CD4-positive, alpha-beta T cell treated with Interleukin-15 for 1 hour (primary cell): ENCODE measurements around the gene ADNP2.

Experiments used
- DNase-seq: peaks from one replicate; pipeline ENCODE4 v3.0.0-alpha.2; 2020

Gene ADNP2

GRCh38 chr18:80108121-80108536 is 933 bp upstream of the ADNP2 start:
- DNase-seq, result no peak

GRCh38 chr18:80109676-80110078 is 615 bp downstream of the ADNP2 start:
- DNase-seq, result no peak

- no peak for DNase-seq
Observed at GRCh38 chr18:80112624-80113248, 3.7 kb downstream of the ADNP2 start.

GRCh38 chr18:80115035-80115434 is 6.0 kb downstream of the ADNP2 start:
- DNase-seq, result no peak

- no peak for DNase-seq
Observed at GRCh38 chr18:80119111-80119510, 10.0 kb downstream of the ADNP2 start.

- DNase-seq, result no peak
Observed at GRCh38 chr18:80120932-80121331, 11.9 kb downstream of the ADNP2 start.

- no peak for DNase-seq
Observed at GRCh38 chr18:80124131-80124530, 15.1 kb downstream of the ADNP2 start.

- DNase-seq, result no peak
Observed at GRCh38 chr18:80126797-80127196, 17.7 kb downstream of the ADNP2 start.

- DNase-seq, result no peak
Observed at GRCh38 chr18:80127635-80128034, 18.6 kb downstream of the ADNP2 start.

- no peak for DNase-seq
Observed at GRCh38 chr18:80129672-80130367, 20.8 kb downstream of the ADNP2 start.

GRCh38 chr18:80130555-80130954 is 21.5 kb downstream of the ADNP2 start:
- DNase-seq, result no peak

- no peak for DNase-seq
Observed at GRCh38 chr18:80132180-80132812, 23.2 kb downstream of the ADNP2 start.

GRCh38 chr18:80133124-80133523 is 24.1 kb downstream of the ADNP2 start:
- DNase-seq, result no peak

GRCh38 chr18:80135136-80135535 is 26.1 kb downstream of the ADNP2 start:
- DNase-seq, result no peak

GRCh38 chr18:80136679-80137078 is 27.6 kb downstream of the ADNP2 start:
- no peak for DNase-seq

- no peak for DNase-seq
Observed at GRCh38 chr18:80137137-80137536, 28.1 kb downstream of the ADNP2 start.

GRCh38 chr18:80137976-80138375 is 28.9 kb downstream of the ADNP2 start:
- no peak for DNase-seq

GRCh38 chr18:80140455-80140985 is 31.5 kb downstream of the ADNP2 start:
- no peak for DNase-seq

- DNase-seq, result no peak
Observed at GRCh38 chr18:80143881-80144280, 34.8 kb downstream of the ADNP2 start.

GRCh38 chr18:80145196-80145804 is 36.2 kb downstream of the ADNP2 start:
- DNase-seq, result no peak

- no peak for DNase-seq
Observed at GRCh38 chr18:80147037-80147417, 38.0 kb downstream of the ADNP2 start.

GRCh38 chr18:80147418-80148325 is 38.6 kb downstream of the ADNP2 start:
- DNase-seq, result peak; percentile 85
